GM18519 (cell line): ENCODE data around the gene PARP3.

Experiments
- ATAC-seq: cut with Tn5 transposase; IDR thresholded peaks from one replicate; pipeline ENCODE4 v1.9.1; 2021; ENCODE audit warnings: mild to moderate bottlenecking, moderate library complexity; ENCODE audit not compliant: unreplicated experiment, low FRiP score

PARP3 gene

DNA sequence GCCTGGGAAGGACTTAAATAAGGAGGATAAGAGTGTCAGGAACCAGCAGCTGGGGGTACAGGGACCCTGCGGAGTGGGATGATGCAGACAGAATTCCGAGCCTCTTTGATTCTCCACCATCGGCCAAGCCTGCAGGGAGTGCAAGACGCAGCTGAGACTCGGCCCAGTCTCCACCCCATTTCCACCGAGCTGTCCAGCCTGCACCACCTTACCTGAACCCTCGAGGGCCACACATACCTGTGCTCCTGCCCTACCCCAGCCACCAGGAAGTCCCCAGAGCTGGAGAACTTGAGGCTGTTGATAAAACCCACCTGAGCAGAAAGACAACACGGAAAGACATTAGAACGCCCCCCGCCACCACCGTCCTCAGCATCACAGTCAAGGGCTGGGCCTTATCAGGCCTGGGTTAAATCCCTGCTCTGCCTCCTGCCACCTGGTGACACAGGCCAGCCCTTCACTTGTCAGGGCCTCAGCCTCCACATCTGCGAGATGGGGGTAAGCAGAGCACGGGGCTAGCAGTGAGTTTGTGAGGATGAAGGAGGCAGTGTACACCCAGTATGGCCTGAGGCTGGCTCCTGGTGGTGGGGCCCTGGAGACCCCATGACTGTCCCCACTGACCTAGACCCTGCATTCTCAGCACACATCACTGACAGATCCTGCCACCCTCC lies 8.6 kb upstream of the PARP3 start:
- ATAC-seq: no peak

GRCh38 chr3:51934139-51934850 lies 7.9 kb upstream of the PARP3 start:
- ATAC-seq: no peak

- ATAC-seq: no peak
These were observed 6.9 kb upstream of the PARP3 start for GRCh38 chr3:51934991-51935885.

DNA sequence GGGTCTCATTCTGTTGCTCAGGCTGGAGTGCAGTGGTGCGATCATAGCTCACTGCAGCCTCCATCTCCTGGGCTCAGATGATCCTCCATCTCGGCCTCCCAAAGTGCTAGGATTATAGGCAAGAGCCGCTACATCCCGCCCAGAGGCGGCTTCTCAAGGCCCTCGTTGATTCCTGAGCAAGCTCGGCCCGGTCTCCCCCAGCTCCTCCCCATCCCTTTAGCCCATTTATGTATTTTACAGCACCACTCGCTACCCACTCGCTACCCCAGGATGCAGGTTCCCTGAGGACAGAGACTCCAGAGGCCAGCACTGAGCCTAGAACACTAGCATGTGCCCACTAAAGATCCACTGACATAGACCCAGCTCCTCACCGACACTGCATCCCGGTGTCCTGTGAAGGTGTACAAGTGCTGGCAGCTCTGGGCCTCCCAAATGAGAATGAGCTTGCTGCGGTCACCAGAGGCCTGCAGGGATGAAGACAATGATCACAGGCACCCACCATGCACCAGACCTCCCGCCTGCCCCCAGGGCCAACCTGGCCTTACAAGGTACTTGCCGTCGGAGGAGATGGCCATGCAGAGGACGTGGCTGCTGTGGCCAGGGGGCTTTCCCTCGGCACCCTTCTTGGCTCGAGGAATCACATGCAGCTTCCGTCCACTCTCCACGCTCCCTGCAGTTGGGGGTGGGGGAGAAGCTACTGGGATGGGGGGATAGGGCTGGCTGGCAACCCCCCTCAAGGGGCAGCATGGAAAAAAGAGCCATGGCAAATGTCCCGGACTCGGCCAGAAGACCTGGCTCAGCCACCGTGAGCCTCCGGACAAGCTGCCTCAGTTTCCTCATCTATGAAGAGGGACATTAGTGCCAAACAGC lies 6.0 kb upstream of the PARP3 start:
- no peak for ATAC-seq

- ATAC-seq: no peak
These were observed 5.1 kb upstream of the PARP3 start for GRCh38 chr3:51937014-51937413.

GRCh38 chr3:51937611-51938450 lies 4.3 kb upstream of the PARP3 start:
- ATAC-seq: no peak

GRCh38 chr3:51938780-51939425 lies 3.3 kb upstream of the PARP3 start:
- no peak for ATAC-seq

GRCh38 chr3:51940648-51941462 lies 1.3 kb upstream of the PARP3 start:
- no peak for ATAC-seq

- no peak for ATAC-seq
These were observed 733 bp upstream of the PARP3 start for GRCh38 chr3:51941463-51941797.

GRCh38 chr3:51942603-51943450 lies 664 bp downstream of the PARP3 start:
- ATAC-seq: no peak

DNA sequence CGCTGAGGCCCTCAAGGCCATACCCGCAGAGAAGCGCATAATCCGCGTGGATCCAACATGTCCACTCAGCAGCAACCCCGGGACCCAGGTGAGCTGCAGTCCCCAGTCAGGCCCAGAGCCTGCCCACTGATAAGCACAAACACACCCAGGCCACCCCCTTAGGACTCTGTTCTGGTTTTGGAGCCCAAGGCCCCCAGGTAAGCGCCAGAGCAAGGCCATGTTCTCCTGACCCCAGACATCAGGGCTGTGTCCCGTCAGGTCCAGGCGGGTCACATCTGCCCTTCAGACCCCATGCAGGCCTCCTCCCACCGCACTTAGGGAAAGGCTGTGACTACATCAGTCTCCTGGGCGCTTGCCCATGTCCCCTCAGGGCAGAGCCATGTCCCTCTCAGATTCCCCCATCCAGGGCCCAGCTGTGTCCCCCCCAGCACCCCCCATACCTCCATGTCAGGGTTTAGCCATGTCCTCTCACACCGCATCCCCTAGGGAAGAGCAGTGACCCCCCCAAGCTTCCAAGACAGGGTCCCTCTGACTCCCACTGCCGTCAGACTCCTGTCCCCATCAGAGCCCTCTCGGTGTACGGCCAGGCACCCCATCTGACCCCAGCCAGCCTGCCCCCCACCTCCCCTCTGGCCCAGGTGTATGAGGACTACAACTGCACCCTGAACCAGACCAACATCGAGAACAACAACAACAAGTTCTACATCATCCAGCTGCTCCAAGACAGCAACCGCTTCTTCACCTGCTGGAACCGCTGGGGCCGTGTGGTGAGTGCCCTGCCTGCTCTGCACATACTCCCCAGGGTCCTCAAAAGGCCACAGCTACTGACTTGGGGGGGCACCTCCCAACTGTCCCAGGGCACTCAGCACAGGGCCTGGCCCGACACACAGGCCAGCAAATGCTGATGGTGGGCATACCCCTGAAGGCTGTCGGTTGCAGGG lies 1.6 kb downstream of the PARP3 start:
- ATAC-seq: no peak

GRCh38 chr3:51944451-51945021 lies 2.4 kb downstream of the PARP3 start:
- no peak for ATAC-seq

GRCh38 chr3:51945031-51945840 lies 3.1 kb downstream of the PARP3 start:
- no peak for ATAC-seq

DNA sequence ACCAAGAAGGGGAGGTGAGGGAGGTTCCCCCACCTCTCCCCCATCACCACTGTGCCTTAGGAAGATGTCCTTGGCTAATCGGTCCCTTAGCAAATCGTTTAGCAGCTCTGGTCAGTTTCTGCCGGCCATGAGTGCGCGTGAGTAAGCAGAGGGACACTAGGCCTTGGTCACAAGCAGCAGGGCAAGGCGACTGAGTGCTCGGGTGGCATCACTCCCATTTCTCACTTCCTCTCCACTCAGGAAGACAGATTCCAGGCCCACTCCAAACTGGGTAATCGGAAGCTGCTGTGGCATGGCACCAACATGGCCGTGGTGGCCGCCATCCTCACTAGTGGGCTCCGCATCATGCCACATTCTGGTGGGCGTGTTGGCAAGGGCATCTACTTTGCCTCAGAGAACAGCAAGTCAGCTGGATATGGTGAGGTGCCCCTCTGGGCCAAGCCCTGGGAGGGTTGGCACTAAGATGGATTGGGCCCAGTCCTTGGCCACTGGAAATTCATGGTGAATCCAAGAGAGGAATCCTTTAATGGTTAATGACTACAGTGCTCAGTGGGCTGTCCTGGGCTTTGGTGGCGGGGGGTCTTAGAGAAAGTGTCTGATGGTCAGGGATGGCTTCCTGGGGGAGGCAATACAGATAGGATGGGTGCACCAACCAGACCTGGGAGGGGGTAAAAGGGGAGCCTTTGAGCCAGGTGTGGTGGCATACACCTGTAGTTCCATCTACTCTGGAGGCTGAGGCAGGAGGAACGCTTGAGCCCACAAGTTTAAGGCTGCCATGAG lies 4.0 kb downstream of the PARP3 start:
- no peak for ATAC-seq
